ENCODE measurements around the gene BIRC2. TPM values are rescaled to one million over a fixed set of nuclear protein-coding genes. Genes with fewer than 3 reads are reported as not detected.
A peak's percentile ranks its signal among the peaks of the same experiment; 100 is the strongest.
"Not testable (repeated sequence)": the region's sequence is repeated elsewhere in the genome, so short reads cannot be mapped to it uniquely, and the experiment has no call there.

BIRC2 gene
- polyA plus RNA-seq, 10 donors: 40.6 to 51.5 (median 47.2) TPM

GRCh38 chr11:102374633-102375424 lies 27.8 kb downstream of the BIRC2 start:
- DNase-seq: not testable (repeated sequence)

GRCh38 chr11:102375720-102376399 lies 28.8 kb downstream of the BIRC2 start:
- no peak for DNase-seq

DNA sequence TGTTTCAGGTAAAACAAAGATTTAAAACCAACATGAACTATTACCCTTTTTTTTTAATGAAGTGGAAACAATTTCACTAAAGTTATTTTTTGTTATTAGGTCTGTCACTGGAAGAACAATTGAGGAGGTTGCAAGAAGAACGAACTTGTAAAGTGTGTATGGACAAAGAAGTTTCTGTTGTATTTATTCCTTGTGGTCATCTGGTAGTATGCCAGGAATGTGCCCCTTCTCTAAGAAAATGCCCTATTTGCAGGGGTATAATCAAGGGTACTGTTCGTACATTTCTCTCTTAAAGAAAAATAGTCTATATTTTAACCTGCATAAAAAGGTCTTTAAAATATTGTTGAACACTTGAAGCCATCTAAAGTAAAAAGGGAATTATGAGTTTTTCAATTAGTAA lies 30.9 kb downstream of the BIRC2 start:
- no peak for DNase-seq

GRCh38 chr11:102378818-102379217 lies 31.8 kb downstream of the BIRC2 start:
- no peak for DNase-seq

- no peak for DNase-seq
Observed at GRCh38 chr11:102382384-102382783, 35.4 kb downstream of the BIRC2 start.

GRCh38 chr11:102383839-102384238 lies 36.8 kb downstream of the BIRC2 start:
- DNase-seq: no peak

GRCh38 chr11:102384419-102385079 lies 37.5 kb downstream of the BIRC2 start:
- no peak for DNase-seq

DNA sequence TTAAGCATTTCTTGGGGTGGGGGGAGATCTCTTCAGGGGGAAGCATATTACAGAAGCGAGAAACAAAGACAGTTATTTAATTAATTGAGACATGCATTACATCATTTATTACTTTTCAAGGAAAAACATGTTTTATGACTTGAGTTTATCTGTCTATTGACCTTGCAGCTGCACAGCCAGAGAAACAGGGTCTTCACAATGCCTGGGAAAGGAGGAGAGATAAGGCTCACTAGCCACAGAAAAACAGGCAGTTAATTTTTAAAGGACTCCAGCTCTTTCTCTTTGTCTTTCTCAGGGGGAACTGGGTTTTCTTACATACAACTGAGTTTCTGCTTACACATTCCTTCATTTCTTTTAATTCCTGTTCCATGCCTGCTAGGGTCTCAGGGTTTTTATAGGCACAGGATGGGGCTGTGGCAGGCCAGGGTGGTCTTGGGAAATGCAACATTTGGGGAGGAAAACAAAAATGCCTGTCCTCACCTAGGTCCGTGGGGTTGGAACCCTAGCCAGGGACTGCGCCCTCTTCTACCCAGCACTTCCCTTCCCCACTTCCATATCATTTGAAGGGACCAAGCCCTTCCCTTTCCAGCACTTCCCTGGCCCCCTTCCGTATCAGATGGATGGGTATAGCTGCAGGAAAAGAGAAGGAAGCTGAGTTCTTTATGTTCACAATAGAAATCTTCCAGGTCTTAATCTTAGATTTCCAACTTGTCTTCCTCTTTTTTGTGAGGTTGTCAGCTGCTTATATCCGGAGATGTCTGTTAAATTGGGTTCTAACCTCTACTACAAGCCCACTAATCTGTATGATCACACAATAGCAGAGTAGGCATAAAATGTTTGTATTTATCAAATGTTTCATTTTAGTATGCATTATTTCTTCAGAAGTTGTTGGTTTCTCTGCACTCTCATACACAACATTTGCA lies 38.3 kb downstream of the BIRC2 start:
- DNase-seq: no peak

DNA sequence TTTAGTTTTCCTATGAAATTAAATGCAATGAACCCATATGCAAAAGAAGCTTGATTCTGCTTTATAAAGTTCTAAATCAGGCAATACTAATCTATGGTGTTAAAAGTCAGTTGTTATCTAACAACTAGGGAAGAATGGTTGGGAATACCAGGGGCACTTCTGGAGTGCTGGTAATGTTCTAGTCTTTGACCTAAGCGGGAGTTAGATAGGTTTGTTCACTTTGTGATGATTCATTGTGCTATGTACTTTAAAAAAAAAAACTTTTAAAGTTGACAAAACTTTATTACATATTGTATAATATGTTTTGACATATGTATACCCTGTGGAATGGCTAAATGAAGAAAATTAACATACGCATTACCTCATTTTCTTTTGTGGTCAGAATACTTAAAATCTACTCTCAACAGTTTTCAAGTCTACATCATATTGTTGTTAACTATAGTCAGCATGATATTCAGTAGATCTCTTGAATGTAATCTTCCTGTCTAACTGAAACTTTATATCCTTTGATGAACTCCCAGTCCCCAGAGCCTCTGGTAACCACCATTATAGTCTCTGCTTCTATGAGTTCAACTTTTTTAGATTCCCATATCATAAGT lies 39.2 kb downstream of the BIRC2 start:
- DNase-seq: no peak

DNA sequence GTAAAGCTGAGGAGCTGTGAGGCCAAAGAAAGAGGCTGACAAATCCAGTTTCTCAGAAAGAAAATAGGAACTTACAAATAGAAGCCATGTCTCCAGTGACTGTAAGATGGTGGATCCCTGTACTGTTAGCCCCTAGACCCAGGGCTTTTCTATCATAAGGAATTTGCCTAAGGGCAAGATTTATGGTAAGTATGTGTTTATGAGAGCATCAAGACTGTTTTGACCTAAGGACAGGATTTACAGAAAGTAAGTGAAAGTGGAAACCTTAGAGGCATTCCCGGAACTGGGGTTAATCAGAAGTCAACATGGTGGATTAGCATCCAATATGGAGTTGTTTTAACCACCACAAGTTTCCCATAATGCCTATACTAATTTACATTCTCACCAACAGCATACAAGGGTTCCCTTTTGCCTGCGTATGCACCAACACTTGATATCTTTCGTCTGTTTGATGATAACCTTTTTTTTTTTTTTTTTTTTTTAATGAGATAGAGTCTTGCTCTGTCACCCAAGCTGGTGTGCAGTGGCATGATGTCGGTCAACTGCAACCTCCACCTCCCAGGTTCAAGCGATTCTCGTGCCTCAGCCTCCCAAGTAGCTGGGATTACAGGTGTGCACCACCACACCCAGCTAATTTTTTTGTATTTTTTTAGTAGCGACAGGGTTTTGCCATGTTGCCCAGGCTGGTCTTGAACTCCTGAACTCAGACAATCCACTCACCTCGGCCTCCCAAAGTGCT lies 40.2 kb downstream of the BIRC2 start:
- no peak for DNase-seq

DNA sequence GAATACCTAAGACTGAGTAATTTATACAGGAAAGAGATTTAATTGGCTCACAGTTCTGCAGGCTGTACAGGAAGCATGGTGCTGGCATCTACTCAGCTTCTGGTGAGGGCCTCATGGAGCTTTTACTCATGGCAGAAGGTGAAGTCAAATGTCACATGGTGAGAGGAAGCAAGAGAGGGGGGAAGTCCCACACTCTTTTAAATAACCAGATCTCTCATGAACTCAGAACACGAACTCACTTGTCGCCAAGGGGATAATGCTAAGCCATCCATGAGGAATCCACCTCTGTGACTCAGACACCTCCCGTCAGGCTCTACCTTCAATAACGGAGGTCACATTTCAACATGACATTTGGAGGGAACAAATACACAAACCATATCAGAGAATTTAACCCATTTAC lies 42.2 kb downstream of the BIRC2 start:
- no peak for DNase-seq

GRCh38 chr11:102390667-102391465 lies 43.9 kb downstream of the BIRC2 start:
- peak; percentile 22 to 41 (median 23) for DNase-seq

DNA sequence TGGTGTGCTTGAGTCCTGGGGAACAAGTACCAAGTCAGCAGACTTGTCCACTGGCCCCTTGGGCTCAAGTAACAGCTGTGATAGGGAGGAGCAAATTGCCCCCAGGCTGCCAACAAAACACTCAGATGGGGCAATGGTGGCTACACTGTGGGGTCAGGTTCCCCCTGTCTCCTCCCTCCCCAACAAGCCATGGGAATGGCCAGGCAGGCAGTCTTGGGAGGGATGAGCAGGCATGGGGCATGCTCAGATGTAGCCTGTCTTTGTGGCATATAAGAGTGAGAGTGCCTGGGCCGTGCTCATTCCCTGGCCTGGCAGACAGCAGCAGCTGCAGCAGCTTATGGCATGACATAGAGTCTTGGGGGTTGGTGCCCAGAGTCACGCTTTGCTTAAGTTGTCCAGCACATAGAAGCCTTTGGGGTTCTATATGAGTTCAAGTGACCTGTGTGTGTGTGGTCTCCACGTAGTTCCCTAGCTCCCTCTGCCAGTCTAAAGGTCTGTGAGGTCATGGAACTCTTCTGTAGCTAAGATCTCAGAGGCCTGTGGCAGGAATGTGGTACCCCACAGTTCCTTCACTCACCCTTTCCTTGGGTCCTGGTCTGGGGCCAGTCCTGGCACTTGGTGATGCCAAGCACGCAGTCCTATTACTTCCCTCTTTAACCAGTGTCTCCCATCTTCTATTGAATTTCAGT lies 44.7 kb downstream of the BIRC2 start:
- no peak for DNase-seq

- no peak for DNase-seq
Observed at GRCh38 chr11:102393272-102393730, 46.3 kb downstream of the BIRC2 start.

GRCh38 chr11:102395720-102396393 lies 48.8 kb downstream of the BIRC2 start:
- DNase-seq: no peak

GRCh38 chr11:102396708-102397563 lies 49.9 kb downstream of the BIRC2 start:
- no peak for DNase-seq

- no peak for DNase-seq
Observed at GRCh38 chr11:102398297-102398696, 51.3 kb downstream of the BIRC2 start.

Data from muscle of back (tissue), 11 donors.